ENCODE measurements around the gene NCLN. TPM values are rescaled to one million over a fixed set of nuclear protein-coding genes. Genes with fewer than 3 reads are reported as not detected.
"Not testable (repeated sequence)": the region's sequence is repeated elsewhere in the genome, so short reads cannot be mapped to it uniquely, and the experiment has no call there.

The NCLN gene
- total RNA-seq, 4 donors from 2014 or later = 28.4 to 40.4 (median 32.5) TPM

- no peak for DNase-seq (ENCODE audit: low spot score in 2 of 2)
- intact Hi-C loops (cut with DNase I; ENCODE audit: low total_unique reads) = no loop called here
- no peak overlapping the region for H3K4me3 ChIP-seq (ENCODE audit: low read depth, poor library complexity, severe bottlenecking)
- TF ChIP-seq CTCF (IDR thresholded peaks at IDR 0.05) (no peak), POLR2A (IDR thresholded peaks at IDR 0.05) (no peak)
- WGBS, 2 donors = 91 to 95% methylated on average over 35 to 39 of the region's 39 CpGs
Observed at GRCh38 chr19:3201072-3201700, 15.5 kb downstream of the NCLN start.

GRCh38 chr19:3201911-3202310 is 16.2 kb downstream of the NCLN start:
- 90 to 92% methylated on average over 13 to 14 of the region's 14 CpGs for WGBS, 2 donors
- H3K4me3 ChIP-seq (ENCODE audit: low read depth, poor library complexity, severe bottlenecking) = no peak overlapping the region
- DNase-seq (ENCODE audit: low spot score in 2 of 2) = no peak
- TF ChIP-seq CTCF (IDR thresholded peaks at IDR 0.05) = no peak
- intact Hi-C loops (cut with DNase I; ENCODE audit: low total_unique reads) = no loop called here

GRCh38 chr19:3202346-3202745 is 16.6 kb downstream of the NCLN start:
- intact Hi-C loops (cut with DNase I; ENCODE audit: low total_unique reads) = no loop called here
- no peak overlapping the region for H3K4me3 ChIP-seq (ENCODE audit: low read depth, poor library complexity, severe bottlenecking)
- WGBS, 2 donors = 85 to 89% methylated on average over 10 to 12 of the region's 12 CpGs
- TF ChIP-seq CTCF (IDR thresholded peaks at IDR 0.05) (no peak), POLR2A (IDR thresholded peaks at IDR 0.05) (no peak)
- DNase-seq (ENCODE audit: low spot score in 2 of 2) = no peak

GRCh38 chr19:3202895-3203294 is 17.2 kb downstream of the NCLN start:
- intact Hi-C loops (cut with DNase I; ENCODE audit: low total_unique reads); DNase-seq (ENCODE audit: low spot score in 2 of 2); H3K4me3 ChIP-seq (ENCODE audit: low read depth, poor library complexity, severe bottlenecking): not testable (repeated sequence)
- WGBS, 2 donors = 93 to 94% methylated on average over 7 of the region's 7 CpGs

GRCh38 chr19:3203805-3204645 is 18.3 kb downstream of the NCLN start:
- TF ChIP-seq POLR2A (IDR thresholded peaks at IDR 0.05) (no peak), CTCF (IDR thresholded peaks at IDR 0.05) (no peak)
- intact Hi-C loops (cut with DNase I; ENCODE audit: low total_unique reads) = no loop called here
- no peak overlapping the region for H3K4me3 ChIP-seq (ENCODE audit: low read depth, poor library complexity, severe bottlenecking)
- DNase-seq (ENCODE audit: low spot score in 2 of 2) = no peak
- WGBS, 2 donors = 92 to 98% methylated on average over 23 to 30 of the region's 43 CpGs

- intact Hi-C loops (cut with DNase I; ENCODE audit: low total_unique reads) = no loop called here
- WGBS, 2 donors = 92 to 96% methylated on average over 34 to 35 of the region's 35 CpGs
- TF ChIP-seq POLR2A (IDR thresholded peaks at IDR 0.05) (no peak), CTCF (IDR thresholded peaks at IDR 0.05) (no peak)
- no peak overlapping the region for H3K4me3 ChIP-seq (ENCODE audit: low read depth, poor library complexity, severe bottlenecking)
- no peak for DNase-seq (ENCODE audit: low spot score in 2 of 2)
Observed at GRCh38 chr19:3204646-3205275, 19.0 kb downstream of the NCLN start.
